Left renal pelvis (tissue), 4 donors: ENCODE data around the gene RBM20. TPM values are rescaled to one million over a fixed set of nuclear protein-coding genes. Genes with fewer than 3 reads are reported as not detected.
"Not testable (repeated sequence)": the region's sequence is repeated elsewhere in the genome, so short reads cannot be mapped to it uniquely, and the experiment has no call there.

Source experiments
- DNase-seq, 4 donors: peaks; one replicate each; pipeline ENCODE4 v3.0.0-alpha.2; 2013; ENCODE audit warnings: low read depth in 4 of 4, low spot score in 3 of 4
- polyA plus RNA-seq, 4 donors: library from polyadenylated mRNA; unstranded; fragments of 120-200 nt; gene quantifications; one replicate each; pipeline ENCODE4 v1.2.1, GENCODE V29; 2013; ENCODE audit not compliant: insufficient read length in 4 of 4

Gene RBM20
- polyA plus RNA-seq, 4 donors, result 2.1 to 7.0 (median 5.1) TPM

DNA sequence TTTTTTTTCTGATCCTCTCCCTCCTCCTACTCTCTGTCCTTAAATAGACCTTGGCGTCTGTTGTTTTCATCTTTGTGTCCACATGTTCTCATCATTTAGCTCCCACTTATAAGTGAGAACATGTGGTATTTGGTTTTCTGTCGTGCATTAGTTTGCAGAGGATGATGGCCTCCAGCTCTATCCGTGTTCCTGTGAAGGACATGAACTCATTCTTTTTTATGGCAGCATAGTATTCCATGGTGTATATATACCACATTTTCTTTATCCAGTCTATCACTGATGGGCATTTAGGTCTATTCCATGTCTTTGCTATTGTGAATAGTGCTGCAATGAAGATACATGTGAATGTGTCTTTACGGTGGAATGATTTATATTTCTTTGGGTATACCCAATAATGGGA is 20.8 kb upstream of the RBM20 start:
- not testable (repeated sequence) for DNase-seq

DNA sequence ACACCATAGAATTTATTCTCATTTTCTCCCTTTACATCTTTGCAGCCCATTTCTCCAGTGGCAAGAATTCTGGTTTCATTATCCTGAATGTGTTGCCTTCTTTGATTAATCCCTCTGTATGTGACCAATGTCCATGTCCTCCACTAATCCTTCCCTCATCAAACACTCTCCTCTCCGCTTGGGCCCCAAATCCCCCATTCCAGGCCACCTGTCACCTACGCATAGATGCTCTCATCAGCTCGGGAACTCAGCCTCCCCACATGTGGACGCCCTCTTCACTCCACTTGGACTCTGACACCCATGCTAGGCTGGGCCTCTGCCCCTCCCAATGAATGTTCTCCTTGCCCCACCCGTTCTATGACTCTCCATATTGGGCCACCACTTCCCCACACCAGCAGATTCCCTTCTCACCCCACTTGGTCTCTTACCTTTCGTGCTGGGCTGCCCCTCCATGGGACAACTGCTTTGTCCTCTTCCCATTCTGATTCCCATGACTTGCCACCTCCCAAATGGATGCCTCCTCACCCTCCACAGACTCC is 18.7 kb upstream of the RBM20 start:
- no peak for DNase-seq

- no peak for DNase-seq
Measured at GRCh38 chr10:110625951-110626855, 17.9 kb upstream of the RBM20 start.

DNA sequence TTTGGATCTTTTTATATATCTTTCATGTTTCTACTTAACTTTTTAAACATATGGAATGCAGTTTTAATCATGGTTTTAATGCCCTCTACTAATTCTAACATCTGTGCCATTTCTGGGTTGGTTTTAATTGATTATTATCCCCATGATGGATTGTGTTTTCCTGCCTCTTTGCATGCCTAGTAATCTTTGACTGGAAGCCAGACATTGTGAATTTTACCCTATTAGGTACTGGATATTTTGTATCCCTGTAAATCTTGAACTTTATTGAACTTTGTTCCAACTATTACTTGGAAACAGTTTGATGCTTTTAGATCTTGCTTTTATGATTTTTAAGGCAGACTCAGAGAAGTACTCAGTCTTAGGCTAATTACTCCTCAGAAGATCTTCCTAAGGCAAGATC is 16.0 kb upstream of the RBM20 start:
- no peak for DNase-seq

- no peak for DNase-seq
Measured at GRCh38 chr10:110629680-110630191, 14.4 kb upstream of the RBM20 start.

DNA sequence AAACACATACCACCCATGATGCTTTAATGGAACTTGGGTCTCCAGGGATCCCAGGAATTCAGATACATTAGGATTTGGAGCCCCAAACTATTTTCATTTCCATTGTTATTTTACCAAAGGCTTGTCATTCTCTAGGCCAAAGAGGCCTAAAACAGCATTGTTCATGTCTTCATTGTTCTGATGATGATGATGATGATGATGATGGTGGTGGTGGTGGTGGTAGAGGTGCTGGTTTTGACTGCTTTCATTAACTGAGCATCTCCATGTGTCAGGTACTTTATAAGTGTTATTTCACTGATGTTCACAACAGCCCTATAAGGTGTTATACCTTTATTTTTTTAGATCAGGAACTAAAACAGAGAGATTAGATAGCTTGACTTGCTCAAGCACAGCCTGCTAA is 12.2 kb upstream of the RBM20 start:
- no peak for DNase-seq

- no peak for DNase-seq
Measured at GRCh38 chr10:110632591-110633215, 11.4 kb upstream of the RBM20 start.

DNA sequence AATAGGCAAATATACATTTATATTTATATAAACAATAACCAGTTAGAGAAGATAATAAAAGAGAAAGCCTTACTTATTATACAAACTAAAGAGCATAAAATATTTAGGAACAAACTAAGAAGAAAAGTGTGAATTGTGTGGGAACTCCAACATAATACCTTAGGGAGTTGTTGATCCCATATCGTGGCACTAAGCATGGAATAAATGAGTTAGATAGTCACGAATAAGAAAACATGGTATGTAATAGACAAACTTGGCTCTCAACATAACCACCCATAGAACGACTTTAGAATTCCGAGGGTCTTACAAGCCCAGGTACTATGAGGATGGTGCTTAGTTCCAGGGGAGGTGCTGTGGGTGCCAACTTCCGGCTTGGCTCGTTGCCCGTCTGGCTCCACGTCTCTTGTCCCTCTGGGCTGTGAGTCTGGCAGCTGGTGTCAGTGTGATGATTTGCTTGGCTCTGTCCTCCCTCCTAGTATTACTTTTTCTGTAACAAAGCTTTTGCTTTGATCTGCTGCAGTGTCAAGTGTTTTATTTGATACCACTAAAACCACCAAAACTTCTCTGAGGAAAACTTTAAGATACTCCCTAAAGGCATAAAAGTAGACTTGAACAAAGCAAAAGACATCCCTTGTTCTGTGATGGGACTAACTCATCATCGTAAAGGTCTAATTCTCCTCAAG is 9.5 kb upstream of the RBM20 start:
- DNase-seq, result no peak

- DNase-seq, result no peak
Measured at GRCh38 chr10:110636572-110636931, 7.6 kb upstream of the RBM20 start.

- DNase-seq, result no peak
Measured at GRCh38 chr10:110636932-110637557, 7.1 kb upstream of the RBM20 start.

GRCh38 chr10:110637558-110638053 is 6.5 kb upstream of the RBM20 start:
- DNase-seq, result no peak

DNA sequence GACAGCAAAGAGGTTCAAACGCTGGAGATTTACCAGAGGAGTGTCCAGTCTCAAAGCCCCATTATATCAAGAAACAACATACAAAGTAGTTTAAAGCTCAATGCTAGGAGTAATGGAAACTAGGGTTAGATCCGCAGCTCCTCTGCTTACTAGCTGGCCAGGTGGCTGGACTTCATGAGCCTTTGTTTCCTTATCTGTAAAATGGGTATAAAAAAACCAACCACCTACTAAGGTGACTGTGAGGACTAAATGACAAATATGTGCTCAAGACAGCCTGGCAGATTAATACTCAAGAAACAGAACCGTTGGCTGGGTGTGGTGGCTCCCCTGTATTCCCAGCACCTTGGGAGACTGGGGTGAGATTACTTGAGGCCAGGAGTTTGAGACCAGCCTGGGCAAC is 5.8 kb upstream of the RBM20 start:
- DNase-seq, result no peak

- not testable (repeated sequence) for DNase-seq
Measured at GRCh38 chr10:110639046-110639445, 5.1 kb upstream of the RBM20 start.

DNA sequence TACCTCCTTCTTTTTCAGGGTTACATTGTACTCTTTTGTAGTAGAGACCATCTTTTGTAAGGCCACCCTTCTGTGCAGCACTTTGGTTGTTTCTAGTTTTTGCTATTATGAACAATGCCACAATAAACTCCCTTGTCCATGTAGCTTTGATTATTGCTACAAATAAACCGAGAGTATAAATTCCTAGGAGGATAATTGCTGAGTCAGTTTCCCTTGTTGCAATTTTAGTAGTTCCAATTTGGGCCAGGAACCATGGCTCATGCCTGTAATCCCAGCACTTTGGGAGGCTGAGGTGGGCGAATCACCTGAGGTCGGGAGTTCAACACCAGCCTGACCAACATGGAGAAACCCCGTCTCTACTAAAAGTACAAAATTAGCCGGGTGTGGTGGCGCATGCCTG is 4.3 kb upstream of the RBM20 start:
- DNase-seq, result not testable (repeated sequence)

GRCh38 chr10:110641256-110641655 is 2.9 kb upstream of the RBM20 start:
- no peak for DNase-seq

- DNase-seq, result no peak
Measured at GRCh38 chr10:110642204-110643034, 1.7 kb upstream of the RBM20 start.

DNA sequence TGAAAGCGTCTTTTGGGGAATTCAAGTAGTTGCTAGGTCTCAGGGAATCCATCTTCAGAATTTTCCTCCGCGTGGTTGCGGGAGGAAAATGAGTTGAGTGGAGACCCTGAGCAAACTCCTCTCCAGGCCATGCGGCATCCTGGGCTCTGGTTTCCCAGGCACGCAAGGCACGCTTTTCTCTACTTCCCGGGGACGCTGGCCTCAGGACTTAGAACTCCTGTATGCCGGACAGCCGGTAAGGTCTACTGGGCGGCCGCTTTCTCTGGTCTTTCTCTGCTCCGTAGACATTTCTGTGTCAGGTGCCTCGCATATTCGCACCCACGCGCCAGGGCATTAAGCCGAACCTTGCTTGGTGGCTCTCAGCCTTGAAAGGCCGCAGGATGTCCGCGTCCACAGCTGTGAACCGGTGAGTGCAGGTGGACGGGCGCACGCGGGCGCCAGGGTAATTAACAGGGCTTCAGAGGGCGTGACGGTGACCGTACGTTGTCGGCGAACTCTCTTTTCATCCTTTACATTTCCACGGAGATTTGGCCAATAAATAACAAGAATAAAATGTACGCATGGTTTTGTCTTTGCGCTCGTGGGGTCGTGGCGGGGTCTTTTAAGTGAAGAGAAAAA is 992 bp upstream of the RBM20 start:
- no peak for DNase-seq

DNA sequence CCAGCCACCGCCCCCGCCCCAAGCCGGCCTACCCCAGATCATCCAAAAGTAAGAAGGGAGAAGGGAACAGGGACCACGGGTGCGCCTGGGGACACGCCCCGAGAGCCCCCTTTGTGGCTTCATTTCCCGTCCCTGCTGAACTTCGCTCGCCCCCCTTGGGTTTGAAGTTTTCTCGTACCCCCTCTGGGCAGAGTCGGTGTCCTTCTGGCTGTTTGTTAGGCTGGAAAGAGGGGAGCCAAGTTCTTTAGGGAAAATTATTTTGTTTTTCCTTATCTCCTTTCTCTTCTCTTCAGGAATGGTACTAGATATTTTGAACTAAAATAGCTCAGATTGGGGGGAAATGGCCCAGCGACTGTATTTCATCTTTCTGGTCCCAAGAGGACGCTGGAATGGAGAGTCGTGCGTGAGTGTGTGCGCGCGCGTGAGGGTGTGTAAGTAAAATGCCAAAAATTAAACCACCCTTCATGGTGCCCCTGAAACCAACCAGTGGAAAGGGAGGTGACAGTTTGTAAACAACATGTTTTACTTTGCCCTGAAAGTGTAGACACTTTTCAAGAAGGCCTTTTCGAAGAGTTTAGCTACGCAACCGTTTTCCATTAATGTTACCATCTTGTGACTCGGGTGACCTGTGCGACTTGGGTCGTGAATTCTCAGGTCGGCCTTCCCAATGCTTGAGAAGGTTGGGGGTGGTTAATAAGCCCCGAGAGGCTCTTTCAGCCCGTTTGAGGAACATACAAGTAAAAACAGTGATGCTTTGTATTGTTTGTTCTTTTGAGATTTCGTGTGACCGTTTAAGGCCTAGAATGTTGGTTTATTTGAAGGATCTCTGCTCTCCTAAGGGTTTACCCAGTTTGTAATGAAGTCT is 694 bp downstream of the RBM20 start:
- no peak for DNase-seq
